Measurements from ENCODE around the gene MYCBP2. TPM values are rescaled to one million over a fixed set of nuclear protein-coding genes. Genes with fewer than 3 reads are reported as not detected.

Gene MYCBP2
- total RNA-seq, 1 donor from 2014 or later = 141 TPM

Other genes with a start within 250 kb of the MYCBP2 start
- 90.1 TPM for gene SCEL, start 208.6 kb upstream of the MYCBP2 start, total RNA-seq